Lower lobe of right lung (tissue), 2 donors: ENCODE results near the gene RINT1. TPM values are rescaled to one million over a fixed set of nuclear protein-coding genes. Genes with fewer than 3 reads are reported as not detected.
"Not testable (repeated sequence)": the region's sequence is repeated elsewhere in the genome, so short reads cannot be mapped to it uniquely, and the experiment has no call there.

ENCODE experiments used
- ATAC-seq, 2 donors: fragments of 200-7000 bp; cut with Tn5 transposase; one replicate each; pipeline ENCODE4 v1.9.1; 2020 to 2022; ENCODE audit warnings: mild to moderate bottlenecking in 2 of 2, moderate library complexity in 2 of 2
- DNase-seq: peaks from one replicate; pipeline ENCODE4 v3.0.0-alpha.2; 2020
- H3K27ac ChIP-seq: fragments of 200-600 bp; one replicate; pipeline ENCODE4 v1.8.0; 2022
- H3K27me3 ChIP-seq: fragments of 200-600 bp; one replicate; pipeline ENCODE4 v1.8.0; 2022; ENCODE audit warnings: low read depth
- H3K36me3 ChIP-seq: fragments of 200-600 bp; one replicate; pipeline ENCODE4 v1.8.0; 2022; ENCODE audit warnings: mild to moderate bottlenecking
- H3K4me1 ChIP-seq: fragments of 200-600 bp; one replicate; pipeline ENCODE4 v1.8.0; 2022
- H3K4me3 ChIP-seq: fragments of 200-600 bp; one replicate; pipeline ENCODE4 v1.8.0; 2022; ENCODE audit warnings: mild to moderate bottlenecking
- H3K9me3 ChIP-seq: fragments of 200-600 bp; one replicate; pipeline ENCODE4 v1.8.0; 2022
- intact Hi-C: fragments of 100-400 bp; cut with DNase I; formaldehyde crosslinking; loops from one replicate; pipeline ENCODE4 v1.11.0; 2022
- total RNA-seq: library from RNA; stranded (reverse); fragmentation: NEBNext Ultra II Directional; extraction: Animal tissue kit (Norgen Biotek cat#: 25700); gene quantifications from one replicate; pipeline ENCODE4 v1.2.1, GENCODE V29; 2021
- TF ChIP-seq, protein P1 (sequence below): fragments of 200-600 bp; IDR thresholded peaks from one replicate; pipeline ENCODE4 v1.8.0; 2022; ENCODE audit warnings: antibody characterized with exemption, mild to moderate bottlenecking
- donor health status: DM: no; HTN: yes; CAD: no; lungs with severe emphysema.

RINT1 gene
- total RNA-seq, 1 donor from 2014 or later: 14.7 TPM

DNA sequence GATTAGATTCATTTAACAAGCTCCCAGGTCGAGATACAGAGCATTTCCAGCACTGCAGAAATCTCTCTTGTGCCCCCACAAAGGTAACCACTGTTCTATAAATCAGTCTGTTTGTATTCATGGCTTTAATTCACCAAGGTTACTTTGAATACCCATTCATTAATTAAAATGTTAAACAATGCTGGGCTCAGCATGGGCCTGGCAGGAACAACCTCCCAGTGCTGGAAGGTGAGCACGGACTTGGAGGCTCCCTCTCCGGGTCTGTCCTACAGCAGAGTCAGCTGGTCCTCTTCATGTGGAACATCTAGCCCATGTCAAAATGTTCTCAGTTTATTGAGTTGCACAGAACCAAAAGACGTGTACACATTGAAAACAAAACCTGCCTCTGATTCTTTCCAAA lies 64.9 kb downstream of the RINT1 start:
- intact Hi-C loops: no loop called here
- H3K27ac ChIP-seq: no peak overlapping the region

DNA sequence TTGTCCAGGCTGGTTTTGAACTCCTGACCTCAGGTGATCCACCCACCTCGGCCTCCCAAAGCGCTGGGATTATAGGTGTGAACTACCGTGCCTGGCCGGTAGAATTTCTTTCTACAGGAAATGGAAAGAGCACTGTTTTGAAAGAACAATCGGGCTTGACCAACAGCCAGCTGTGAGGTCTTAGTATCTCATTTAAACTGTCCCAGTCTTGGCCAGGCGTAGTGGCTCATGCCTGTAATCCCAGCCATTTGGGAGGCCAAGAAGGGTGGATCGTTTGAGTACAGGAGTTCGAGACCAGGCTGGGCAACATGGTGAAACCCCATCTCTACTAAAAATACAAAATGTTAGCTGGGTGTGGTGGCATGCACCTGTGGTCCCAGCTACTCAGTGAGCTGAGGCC lies 67.1 kb downstream of the RINT1 start:
- ATAC-seq, H3K4me1 ChIP-seq, intact Hi-C loops, H3K27ac ChIP-seq, H3K36me3 ChIP-seq, H3K4me3 ChIP-seq, H3K9me3 ChIP-seq, H3K27me3 ChIP-seq, DNase-seq: not testable (repeated sequence)

More for the DNA sequence above, 64.9 kb downstream of the RINT1 start:
- H3K27me3 ChIP-seq: no peaks in the 10 kb centered on the region
- H3K4me1 ChIP-seq: no peaks in the 10 kb centered on the region
- no peaks in the 10 kb centered on the region for H3K36me3 ChIP-seq
- H3K4me3 ChIP-seq: no peak overlapping the region
- H3K9me3 ChIP-seq: no peaks in the 10 kb centered on the region
- ATAC-seq (no peak), DNase-seq (no peak)
- TF ChIP-seq, protein P1, sequence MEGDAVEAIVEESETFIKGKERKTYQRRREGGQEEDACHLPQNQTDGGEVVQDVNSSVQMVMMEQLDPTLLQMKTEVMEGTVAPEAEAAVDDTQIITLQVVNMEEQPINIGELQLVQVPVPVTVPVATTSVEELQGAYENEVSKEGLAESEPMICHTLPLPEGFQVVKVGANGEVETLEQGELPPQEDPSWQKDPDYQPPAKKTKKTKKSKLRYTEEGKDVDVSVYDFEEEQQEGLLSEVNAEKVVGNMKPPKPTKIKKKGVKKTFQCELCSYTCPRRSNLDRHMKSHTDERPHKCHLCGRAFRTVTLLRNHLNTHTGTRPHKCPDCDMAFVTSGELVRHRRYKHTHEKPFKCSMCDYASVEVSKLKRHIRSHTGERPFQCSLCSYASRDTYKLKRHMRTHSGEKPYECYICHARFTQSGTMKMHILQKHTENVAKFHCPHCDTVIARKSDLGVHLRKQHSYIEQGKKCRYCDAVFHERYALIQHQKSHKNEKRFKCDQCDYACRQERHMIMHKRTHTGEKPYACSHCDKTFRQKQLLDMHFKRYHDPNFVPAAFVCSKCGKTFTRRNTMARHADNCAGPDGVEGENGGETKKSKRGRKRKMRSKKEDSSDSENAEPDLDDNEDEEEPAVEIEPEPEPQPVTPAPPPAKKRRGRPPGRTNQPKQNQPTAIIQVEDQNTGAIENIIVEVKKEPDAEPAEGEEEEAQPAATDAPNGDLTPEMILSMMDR: no peak

DNA sequence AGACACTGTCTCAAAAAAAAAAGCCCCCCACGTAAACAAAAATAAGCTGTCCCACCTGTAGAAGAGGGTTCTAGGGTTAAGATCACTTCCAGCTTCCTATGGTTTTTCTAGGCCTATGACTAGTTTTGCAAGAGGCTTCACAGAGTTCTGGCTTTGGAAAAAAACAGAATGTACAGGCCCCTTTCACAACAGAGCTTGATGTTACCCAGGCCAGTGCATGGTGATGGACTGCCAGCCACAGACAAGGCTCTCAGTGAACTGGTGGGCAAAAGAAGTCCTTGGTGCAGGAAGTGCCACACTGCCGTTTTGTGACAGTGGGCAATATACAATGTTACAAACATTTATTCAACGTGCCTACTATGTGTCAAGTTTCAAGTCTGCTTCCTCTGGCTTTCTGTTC lies 67.5 kb downstream of the RINT1 start:
- DNase-seq: no peak
- intact Hi-C loops: no loop called here
- H3K27ac ChIP-seq: no peak overlapping the region
- TF ChIP-seq, protein P1: no peak
- no peaks in the 10 kb centered on the region for H3K27me3 ChIP-seq
- no peaks in the 10 kb centered on the region for H3K36me3 ChIP-seq
- no peak overlapping the region for H3K4me3 ChIP-seq
- no peaks in the 10 kb centered on the region for H3K9me3 ChIP-seq
- no peak for ATAC-seq
- H3K4me1 ChIP-seq: no peaks in the 10 kb centered on the region

DNA sequence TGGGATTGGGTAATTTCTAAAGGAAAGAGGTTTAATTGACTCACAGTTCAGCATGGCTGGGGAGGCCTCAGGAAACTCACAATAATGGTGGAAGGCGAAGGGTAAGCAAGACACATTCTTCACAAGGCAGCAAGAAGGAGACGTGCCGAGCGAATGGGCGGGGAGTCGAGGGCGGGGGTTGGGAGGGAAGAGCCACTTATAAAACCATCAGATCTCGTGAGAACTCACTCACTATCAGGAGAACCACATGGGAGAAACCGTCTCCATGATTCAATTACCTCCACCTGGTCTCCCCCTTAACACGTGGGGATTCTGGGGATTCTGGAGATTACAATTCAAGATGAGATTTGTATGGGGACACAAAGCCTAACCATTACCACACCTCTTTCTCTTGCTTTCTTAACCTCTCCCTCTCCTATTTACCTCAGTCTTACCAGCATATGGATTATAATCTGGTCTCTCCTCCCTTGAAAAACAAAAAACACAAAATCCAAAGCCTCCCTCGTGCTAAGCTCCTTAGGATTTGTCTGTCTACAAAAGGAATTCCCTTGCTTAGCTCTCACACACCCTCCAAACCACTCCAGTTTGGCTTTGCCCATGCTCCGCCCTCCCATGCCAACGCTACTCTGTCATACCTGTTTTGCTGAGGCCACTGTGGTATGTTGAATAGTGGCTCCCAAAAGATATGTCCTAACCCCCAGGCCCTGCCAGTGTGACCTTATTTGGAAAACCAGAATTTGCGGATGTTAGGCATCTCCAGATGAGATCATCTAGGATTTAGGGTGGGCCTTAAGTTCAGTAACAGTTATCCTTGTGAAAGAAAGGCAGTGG lies 68.9 kb downstream of the RINT1 start:
- intact Hi-C loops: no loop called here
- Histone ChIP-seq H3K4me1 (no peaks in the 10 kb centered on the region), H3K4me3 (no peak overlapping the region), H3K27me3 (no peaks in the 10 kb centered on the region), H3K36me3 (no peaks in the 10 kb centered on the region), H3K9me3 (no peaks in the 10 kb centered on the region), H3K27ac (no peak overlapping the region)
- TF ChIP-seq, protein P1: no peak
- DNase-seq (peak; percentile 60), ATAC-seq (peak; percentile 93 to 95)

DNA sequence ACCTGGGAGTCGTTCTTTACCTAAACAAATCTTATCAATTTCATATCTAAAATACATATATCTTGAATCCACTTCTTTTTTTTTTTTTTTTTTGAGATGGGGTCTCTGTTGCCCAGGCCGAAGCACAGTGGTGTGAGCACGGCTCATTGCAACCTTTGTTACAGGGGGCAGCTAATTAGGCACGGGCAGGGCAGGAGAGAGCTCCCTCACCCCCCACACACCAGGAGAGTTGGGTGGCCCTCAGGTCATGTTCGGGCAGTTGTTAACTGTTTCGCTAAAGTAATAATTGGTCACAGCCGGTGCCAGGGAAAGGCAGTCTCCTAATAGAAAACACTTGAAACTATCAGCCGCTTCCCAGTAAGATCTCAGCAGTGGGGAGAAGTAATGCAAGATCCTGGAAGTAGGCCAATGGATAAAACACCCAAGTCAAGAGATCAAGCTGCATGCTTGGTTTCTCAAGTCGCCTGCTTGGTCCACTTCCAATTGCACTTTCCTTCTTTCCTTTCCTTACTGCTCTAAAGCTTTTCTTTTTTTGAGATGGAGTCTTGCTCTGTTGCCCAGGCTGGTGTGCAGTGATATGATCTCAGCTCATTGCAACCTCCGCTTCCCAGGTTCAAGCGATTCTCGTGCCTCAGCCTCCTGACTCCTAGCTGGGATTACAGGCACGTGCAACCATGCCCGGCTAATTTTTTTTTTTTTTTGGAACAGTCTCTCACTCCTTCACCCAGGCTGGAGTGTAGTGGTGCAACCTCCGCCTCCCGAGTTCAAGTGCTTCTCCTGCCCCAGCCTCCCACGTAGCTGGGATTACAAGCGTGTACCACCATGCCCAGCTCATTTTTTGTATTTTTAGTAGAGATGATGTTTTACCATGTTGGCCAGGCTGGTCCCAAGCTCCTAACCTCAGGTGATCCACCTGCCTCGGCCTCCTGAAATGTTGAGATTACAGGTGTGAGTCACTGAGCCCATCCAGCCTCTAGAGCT lies 70.6 kb downstream of the RINT1 start:
- H3K4me3 ChIP-seq: no peak overlapping the region
- H3K27me3 ChIP-seq: no peaks in the 10 kb centered on the region
- H3K27ac ChIP-seq: no peak overlapping the region
- DNase-seq (no peak), ATAC-seq (peak; percentile 31 to 47)
- H3K4me1 ChIP-seq: no peaks in the 10 kb centered on the region
- TF ChIP-seq, protein P1: no peak
- intact Hi-C loops: no loop called here
- H3K9me3 ChIP-seq: no peaks in the 10 kb centered on the region
- no peaks in the 10 kb centered on the region for H3K36me3 ChIP-seq
